Left ventricle myocardium inferior (tissue), 1 donor: ENCODE measurements around the gene SLC44A4. TPM values are rescaled to one million over a fixed set of nuclear protein-coding genes. Genes with fewer than 3 reads are reported as not detected.
"Not testable (repeated sequence)": the region's sequence is repeated elsewhere in the genome, so short reads cannot be mapped to it uniquely, and the experiment has no call there.

Experiments
- DNase-seq: peaks from one replicate; pipeline ENCODE4 v3.0.0-alpha.2; 2020
- H3K27ac ChIP-seq: fragments of 200-600 bp; replicated peaks from 2 replicates; pipeline ENCODE4 v1.8.0; 2021
- H3K27me3 ChIP-seq: fragments of 200-600 bp; 2 replicates; pipeline ENCODE4 v1.8.0; 2021; ENCODE audit warnings: low read depth
- H3K36me3 ChIP-seq: fragments of 200-600 bp; 2 replicates; pipeline ENCODE4 v1.8.0; 2021
- H3K4me1 ChIP-seq: fragments of 200-600 bp; 2 replicates; pipeline ENCODE4 v1.8.0; 2021
- H3K4me3 ChIP-seq: fragments of 200-600 bp; 2 replicates; pipeline ENCODE4 v1.8.0; 2021; ENCODE audit warnings: mild to moderate bottlenecking, moderate library complexity
- H3K9me3 ChIP-seq: fragments of 200-600 bp; replicated peaks from 2 replicates; pipeline ENCODE4 v1.8.0; 2021
- CTCF ChIP-seq: fragments of 200-600 bp; IDR thresholded peaks from 2 replicates; pipeline ENCODE4 v1.8.0; 2021; ENCODE audit warnings: antibody characterized with exemption, mild to moderate bottlenecking, borderline replicate concordance
- intact Hi-C: fragments of 100-400 bp; cut with micrococcal nuclease; formaldehyde crosslinking; loops from one replicate; pipeline ENCODE4 v1.11.0; 2022
- total RNA-seq: library from RNA; stranded (reverse); fragmentation: NEBNext Ultra II Directional; extraction: Animal tissue kit (Norgen Biotek cat#: 25700); gene quantifications from one replicate; pipeline ENCODE4 v1.2.1, GENCODE V29; 2021
- donor health status: DM: no; HTN: yes; CAD: no; lungs with severe emphysema.

The SLC44A4 gene
- total RNA-seq, 1 donor from 2014 or later = 0.08 TPM

GRCh38 chr6:31858707-31859106, 20.1 kb downstream of the SLC44A4 start:
- Histone ChIP-seq H3K4me3 (no peak overlapping the region), H3K9me3 (no peaks in the 10 kb centered on the region), H3K27me3 (no peaks in the 10 kb centered on the region), H3K36me3 (peaks cover 33% of the 10 kb centered on the region), H3K27ac (no peak overlapping the region), H3K4me1 (peaks cover 21% of the 10 kb centered on the region)
- TF ChIP-seq CTCF = no peak
- intact Hi-C loops = no loop called here
- no peak for DNase-seq

- intact Hi-C loops, H3K4me3 ChIP-seq, H3K9me3 ChIP-seq, H3K27me3 ChIP-seq, H3K27ac ChIP-seq, DNase-seq: not testable (repeated sequence)
- H3K4me1 ChIP-seq = peaks cover 14% of the 10 kb centered on the region
- peaks cover 33% of the 10 kb centered on the region for H3K36me3 ChIP-seq
These were observed 21.0 kb downstream of the SLC44A4 start for GRCh38 chr6:31857774-31858173.

DNA sequence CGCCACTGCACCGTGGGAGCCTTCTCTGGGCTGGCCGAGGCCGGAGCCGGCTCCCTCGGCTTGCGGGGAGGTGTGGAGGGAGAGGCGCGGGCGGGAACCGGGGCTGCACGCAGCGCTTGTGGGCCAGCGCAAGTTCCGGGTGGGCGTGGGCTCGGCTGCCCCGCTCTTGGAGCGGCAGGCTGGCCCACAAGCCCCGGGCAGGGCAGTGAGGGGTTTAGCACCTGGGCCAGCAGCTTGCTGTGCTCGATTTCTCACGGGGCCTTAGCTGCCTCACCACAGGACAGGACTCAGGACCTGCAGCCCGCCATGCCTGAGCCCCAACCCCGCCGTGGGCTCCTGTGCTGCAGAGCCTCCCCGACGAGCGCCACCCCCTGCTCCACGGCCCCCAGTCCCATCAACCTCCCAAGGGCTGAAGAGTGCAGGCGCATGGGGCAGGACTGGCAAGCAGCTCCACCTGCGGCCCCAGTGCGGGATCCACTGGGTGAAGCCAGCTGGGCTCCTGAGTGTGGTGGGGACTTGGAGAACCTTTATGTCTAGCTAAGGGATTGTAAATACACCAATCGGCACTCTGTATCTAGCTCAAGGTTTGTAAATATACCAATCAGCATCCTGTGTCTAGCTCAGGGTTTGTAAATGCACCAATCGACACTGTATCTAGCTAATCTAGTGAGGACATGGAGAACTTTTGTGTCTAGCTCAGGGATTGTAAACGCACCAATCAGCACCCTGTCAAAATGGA, 26.6 kb downstream of the SLC44A4 start:
- DNase-seq, H3K36me3 ChIP-seq, H3K27ac ChIP-seq, H3K4me3 ChIP-seq, H3K27me3 ChIP-seq, H3K4me1 ChIP-seq, intact Hi-C loops, H3K9me3 ChIP-seq: not testable (repeated sequence)

DNA sequence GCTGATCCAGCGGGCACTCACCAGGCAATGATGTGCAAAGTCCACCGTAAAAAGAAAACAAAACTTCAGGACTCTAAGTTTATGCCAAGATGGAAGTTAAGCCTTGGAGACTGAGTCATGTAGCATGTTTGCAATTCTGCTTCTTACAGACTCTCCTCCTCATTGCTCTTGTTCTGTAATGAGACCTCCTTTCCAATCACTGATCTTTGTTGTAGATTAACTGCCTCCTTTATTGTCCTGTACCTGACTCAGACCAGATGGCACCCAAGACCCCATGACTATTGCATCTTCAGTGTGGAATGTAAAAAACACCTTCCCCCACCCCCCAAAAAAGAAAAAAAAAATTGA, 27.3 kb downstream of the SLC44A4 start:
- no peak overlapping the region for H3K4me3 ChIP-seq
- H3K36me3 ChIP-seq = no peaks in the 10 kb centered on the region
- intact Hi-C loops = no loop called here
- no peaks in the 10 kb centered on the region for H3K9me3 ChIP-seq
- H3K27me3 ChIP-seq = no peaks in the 10 kb centered on the region
- DNase-seq = no peak
- no peaks in the 10 kb centered on the region for H3K4me1 ChIP-seq
- no peak for TF ChIP-seq CTCF
- no peak overlapping the region for H3K27ac ChIP-seq

- Histone ChIP-seq H3K27me3 (no peaks in the 10 kb centered on the region), H3K4me1 (no peaks in the 10 kb centered on the region), H3K27ac (no peak overlapping the region), H3K4me3 (no peak overlapping the region), H3K36me3 (no peaks in the 10 kb centered on the region), H3K9me3 (no peaks in the 10 kb centered on the region)
- no peak for DNase-seq
- intact Hi-C loops = no loop called here
- TF ChIP-seq CTCF = no peak
These were observed 27.9 kb downstream of the SLC44A4 start for GRCh38 chr6:31850765-31851484.

DNA sequence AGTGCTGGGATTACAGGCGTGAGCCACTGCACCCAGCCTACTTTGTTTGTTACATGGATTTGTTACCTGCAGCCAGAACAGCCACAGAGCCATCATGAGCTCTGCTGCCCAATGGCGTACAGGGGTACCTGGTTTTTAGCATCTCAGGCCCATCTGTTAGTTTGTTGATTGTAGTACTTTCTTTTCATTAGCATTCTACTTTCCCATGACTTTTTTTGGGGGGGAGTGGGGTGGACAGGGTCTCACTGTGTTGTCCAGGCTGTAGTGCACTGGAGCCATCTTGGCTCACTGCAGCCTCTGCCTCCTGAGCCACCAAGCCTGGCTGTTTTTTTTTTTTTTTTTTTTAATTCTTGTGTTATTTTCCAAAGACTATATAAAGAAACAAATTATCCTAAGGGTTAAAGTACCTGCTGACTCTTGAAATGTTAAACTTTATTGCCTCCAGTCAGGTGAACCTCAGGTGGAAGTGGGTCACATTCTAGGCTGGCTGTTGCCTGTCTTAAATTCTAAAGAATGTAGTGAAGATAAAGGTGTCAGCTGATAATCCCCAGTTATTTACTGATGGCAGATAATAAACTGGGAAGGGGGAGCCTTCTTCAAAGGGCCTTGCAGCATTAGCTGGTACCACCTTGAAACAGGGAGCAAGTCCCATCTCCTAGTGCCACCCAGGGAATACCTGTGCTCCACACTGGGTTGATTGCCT, 31.4 kb downstream of the SLC44A4 start:
- intact Hi-C loops = no loop called here
- TF ChIP-seq CTCF = no peak
- Histone ChIP-seq H3K27ac (no peak overlapping the region), H3K4me1 (no peaks in the 10 kb centered on the region), H3K4me3 (no peak overlapping the region), H3K9me3 (no peaks in the 10 kb centered on the region), H3K27me3 (no peaks in the 10 kb centered on the region), H3K36me3 (no peaks in the 10 kb centered on the region)
- DNase-seq = no peak
